Middle frontal gyrus (tissue), 1 donor: Measurements from ENCODE around the gene PLXDC2.

Experiments
- DNase-seq: peaks from one replicate; pipeline ENCODE4 v3.0.0-alpha.2; 2015; ENCODE audit warnings: low spot score; ENCODE audit errors: extremely low spot score

Gene PLXDC2

GRCh38 chr10:19937989-19938388, 121.8 kb downstream of the PLXDC2 start:
- no peak for DNase-seq

GRCh38 chr10:19941206-19941880, 125.1 kb downstream of the PLXDC2 start:
- no peak for DNase-seq

- no peak for DNase-seq
Observed at GRCh38 chr10:19944911-19945663, 128.9 kb downstream of the PLXDC2 start.

DNA sequence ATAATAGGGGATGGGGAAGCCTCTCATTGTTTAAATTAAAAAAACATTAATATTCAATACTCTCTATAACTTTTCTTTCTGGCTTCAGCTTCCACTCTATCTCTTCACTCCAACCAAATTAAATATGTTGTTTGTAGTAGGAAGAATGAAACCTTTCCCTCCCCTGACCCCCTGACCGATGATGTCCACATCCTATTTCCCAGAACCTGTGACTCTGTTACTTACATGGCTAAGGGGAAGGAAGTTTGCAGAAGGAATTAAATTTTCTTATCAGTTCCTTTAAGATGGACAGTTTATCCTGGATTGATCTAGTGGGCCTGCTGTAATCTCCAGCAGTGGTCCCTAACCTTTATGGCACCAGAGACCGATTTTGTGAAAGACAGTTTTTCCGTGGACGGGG, 130.0 kb downstream of the PLXDC2 start:
- DNase-seq, result no peak

- DNase-seq, result no peak
Observed at GRCh38 chr10:19946791-19947190, 130.6 kb downstream of the PLXDC2 start.

DNA sequence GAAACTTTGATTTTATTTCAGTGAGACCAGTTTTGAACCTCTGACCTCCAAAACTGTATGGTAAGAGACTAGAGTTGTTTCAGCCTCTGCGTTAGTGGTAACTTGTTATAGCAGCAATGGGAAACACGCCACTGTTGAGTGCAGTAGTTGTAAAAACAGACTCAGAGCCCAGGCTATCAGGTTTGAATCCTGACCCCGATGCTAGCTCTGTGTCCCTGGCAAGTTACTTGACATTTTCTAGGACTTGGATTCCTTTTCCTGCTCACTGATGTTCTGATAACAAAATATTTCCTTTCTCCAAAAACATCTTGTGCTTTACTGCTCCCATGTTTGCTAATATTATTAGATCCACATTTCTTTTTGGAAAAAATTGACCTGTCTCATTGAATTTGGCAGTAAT, 131.0 kb downstream of the PLXDC2 start:
- no peak for DNase-seq

- no peak for DNase-seq
Observed at GRCh38 chr10:19947656-19948055, 131.4 kb downstream of the PLXDC2 start.

- no peak for DNase-seq
Observed at GRCh38 chr10:19952224-19953010, 136.2 kb downstream of the PLXDC2 start.

DNA sequence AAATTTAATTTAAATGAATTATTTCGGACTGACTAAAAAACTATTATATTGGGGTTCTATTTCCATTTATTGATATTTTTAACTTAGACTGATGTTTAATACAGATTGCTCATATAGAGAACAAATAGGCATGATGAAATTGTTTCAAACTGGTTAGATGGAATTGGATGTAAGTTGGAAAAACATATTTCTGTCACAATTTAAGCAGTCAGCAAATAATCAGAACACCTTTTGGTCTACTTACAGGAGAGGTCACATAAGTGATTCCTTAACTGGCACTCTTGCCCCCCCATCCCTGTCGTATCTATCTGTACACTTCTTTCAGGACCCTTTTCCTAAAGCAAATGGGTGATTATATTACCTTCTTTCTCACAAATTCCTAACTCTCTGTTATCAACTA, 138.4 kb downstream of the PLXDC2 start:
- DNase-seq, result no peak

DNA sequence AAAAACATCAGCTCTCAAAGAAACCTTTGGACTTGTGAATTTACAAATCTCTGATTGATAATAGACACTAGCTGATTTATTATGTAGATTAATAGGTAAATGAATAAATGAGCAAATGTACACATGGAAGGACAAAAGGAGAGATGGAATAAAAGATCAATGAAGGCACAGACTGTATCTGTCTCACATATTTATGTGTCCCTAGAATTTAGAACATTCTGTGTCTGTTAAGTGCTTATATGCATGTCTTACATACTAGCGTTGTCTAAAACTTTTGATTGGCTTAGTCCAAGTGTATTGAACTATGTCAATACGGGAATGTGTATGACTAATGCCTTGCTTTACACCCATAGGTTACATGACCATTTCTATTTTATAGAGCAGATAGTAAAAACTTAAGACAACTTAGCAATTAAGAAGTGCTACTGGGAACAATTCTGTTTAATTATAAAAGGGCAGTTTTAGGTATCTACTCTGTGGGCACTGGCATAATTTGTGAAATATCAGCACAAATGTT, 140.3 kb downstream of the PLXDC2 start:
- no peak for DNase-seq

DNA sequence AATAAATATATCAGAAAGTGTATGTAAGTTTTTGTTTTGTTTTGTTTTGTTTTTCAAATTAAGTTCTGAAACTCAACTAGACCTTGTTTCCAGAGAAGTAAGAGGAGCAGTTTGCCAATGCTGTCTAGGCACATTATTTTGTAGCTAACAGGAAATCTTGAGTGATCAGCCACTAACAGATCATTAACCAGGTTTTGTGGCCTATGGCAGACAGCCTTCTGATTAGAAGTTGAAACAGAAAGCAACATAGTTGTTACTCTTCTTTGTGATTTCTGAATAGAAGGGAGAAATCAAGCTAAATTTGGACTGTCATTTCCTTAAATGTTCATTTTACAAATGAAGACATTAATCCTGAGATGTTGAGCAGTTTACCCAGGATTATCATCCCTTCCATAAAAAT, 142.6 kb downstream of the PLXDC2 start:
- no peak for DNase-seq

DNA sequence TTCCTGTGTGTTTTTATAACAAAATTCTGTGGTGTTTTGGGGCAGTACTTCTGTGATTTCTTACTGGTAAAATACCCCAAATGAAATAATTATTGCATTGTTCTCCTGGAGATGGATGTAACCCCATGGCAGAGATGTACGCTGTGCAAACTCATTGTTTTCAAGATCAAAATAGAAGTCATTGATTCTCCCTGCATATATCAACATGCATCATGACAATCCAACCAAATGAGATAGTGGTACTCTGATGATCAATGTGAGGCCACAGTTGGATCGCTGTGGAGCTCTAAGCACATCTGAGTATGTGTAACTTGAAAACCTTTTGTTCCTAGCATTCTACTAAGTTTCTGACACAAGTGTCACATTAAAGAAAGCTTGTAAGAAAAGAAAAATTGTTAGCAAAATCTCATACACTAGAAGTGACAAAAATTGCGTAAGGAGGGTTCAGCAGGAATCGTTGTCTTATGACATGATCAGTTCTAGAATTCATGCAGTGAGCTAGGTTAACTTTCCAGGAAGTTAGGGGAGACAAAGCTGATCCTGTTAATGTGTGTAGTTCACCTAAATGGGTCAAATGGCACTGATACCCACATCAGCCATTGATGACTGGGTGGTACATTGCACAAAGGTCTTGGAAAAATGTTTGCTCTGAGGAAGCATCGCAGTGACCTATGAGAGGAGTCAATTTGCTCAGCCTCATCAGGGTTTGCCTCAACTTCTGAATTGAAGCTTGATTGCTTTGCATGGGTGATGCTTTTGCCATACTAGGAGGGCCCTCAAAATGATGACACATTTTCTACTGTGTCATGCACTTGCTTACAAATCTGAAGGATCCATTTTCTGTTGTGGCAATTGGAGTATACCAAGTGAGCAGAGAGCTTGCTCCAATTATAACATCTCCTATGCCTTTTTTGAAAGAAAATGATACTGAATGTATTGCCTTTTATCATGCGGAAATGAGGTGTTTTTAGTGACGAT, 145.1 kb downstream of the PLXDC2 start:
- peak; percentile 15 for DNase-seq

DNA sequence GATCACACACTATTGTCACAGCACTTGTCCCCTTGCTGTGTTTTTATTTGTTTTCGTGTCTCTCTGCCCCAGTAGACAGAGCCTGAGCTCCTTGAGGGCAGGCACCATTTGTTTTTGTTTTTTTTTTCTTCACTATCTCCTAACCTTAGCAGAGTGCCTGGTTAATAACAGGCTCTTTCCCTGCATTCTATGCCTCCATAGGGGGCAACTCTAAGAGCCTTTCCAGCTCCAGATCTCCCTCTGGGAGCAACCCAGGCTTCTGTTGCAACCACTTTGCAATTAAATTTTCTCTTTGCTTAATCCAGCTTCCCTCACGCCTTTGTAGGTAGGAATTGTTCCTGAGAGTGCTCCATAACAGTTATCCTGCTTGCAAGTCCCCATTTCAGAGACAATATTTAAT, 148.4 kb downstream of the PLXDC2 start:
- DNase-seq, result no peak

- DNase-seq, result no peak
Observed at GRCh38 chr10:19966751-19967150, 150.5 kb downstream of the PLXDC2 start.

DNA sequence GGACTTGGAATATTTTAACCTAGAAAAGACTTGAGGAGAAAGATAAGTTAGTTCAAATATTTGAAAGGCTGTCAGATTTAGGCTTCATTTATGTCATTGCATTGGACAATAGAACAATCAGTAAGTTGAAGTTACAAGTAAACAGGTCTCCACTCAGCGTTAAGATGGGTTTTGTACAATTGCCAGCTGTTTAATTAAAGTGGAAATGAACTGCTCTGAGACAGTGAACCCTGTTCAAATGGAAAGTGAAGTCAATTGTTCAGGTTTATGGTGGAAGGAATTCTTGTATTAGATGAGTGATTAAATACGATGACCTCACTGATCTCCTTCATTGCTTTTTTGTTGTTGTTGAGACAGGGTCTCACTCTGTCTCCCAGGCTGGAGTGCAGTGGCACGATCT, 151.7 kb downstream of the PLXDC2 start:
- no peak for DNase-seq

DNA sequence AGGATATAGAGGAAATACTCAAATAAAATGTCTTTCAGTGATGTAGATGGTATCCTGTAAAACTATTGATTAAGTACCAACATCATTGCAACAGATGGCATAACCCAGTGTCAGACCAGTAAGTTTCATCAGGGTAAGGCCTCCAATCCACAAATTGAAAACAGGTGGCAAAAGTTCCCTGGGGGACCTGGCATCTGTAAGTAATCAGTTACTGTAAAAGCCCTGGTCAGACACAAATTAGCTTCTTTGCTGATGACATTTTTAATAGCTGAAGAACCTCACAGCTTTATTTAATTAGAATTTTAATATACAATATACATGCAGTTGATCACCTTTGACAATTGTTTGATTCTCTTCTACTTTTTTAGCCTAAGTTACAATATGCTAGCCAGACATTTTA, 152.5 kb downstream of the PLXDC2 start:
- no peak for DNase-seq

- DNase-seq, result no peak
Observed at GRCh38 chr10:19970256-19970655, 154.0 kb downstream of the PLXDC2 start.

DNA sequence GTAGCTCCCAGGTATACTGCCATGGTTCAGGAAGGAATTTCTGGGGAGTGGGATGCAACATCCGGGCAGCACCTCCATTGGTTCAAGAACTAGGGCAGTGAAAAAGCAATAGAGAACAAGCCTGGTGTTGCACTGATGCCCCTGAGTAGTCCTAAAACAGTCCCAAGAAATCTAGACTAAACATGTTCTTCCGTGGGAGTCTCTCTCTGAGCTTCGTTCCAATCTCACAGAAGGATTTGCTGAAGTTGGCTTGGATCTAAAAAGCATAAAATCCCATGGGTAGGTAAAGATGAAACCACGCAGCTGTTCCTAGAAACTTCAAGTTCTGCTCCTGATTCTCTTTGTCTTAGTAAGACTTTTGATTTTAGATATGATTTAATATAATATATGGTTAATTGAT, 154.5 kb downstream of the PLXDC2 start:
- DNase-seq, result peak; percentile 23

DNA sequence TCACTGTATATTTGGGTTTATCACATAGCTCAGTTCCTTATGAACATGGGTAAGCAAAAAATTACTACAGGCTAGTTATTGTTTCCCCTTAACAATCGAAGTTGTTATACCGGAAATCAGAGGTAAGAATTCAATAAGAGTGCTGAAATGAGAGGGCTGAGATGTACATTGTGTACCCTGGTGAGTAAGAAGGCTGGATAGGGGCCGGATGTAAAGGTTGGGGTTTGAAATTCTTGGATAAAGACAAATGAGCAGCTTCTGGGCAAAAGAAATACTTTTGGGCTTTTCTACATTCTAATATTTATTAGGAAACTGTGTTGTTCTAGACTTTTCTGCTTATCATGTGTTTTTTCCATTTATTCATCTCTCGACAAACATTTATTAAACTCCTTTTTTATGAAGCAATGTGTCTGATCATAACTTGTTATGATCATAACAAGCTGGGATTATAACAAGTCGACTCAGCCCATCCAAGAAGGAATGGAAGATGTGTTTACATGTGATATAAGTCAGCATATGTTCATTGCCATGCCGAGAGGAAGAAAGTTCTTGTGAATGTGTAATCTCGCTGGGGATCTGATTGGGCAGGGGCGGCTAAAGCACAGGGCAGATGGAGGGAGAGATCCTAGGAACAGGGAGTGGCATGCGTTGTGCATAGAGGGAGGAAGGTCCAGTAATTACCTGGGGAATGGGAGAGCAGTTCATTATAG, 155.3 kb downstream of the PLXDC2 start:
- no peak for DNase-seq

DNA sequence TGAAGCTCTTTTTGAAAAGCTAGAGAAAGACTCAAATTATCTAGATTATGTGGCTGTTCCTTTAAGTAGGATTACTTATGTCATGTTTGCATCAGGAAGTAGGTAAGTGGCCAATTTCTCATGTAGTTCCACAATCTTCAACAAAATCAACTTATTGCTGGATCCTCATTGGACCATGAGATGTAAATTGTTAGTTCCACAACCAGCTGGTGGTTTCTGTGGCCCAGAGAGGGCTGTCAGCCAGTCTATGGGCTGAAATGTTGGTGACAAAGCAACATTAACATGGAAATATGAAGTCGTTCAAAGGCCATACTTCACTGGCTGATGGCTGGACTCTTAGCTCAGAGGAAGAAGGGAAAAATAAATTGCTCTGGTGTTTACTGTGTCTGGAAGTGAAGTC, 157.9 kb downstream of the PLXDC2 start:
- DNase-seq, result no peak
